ENCODE measurements around the gene ARSG.

The ARSG gene

GRCh38 chr17:68435876-68436842, 144.9 kb downstream of the ARSG start:
- CTCF ChIA-PET = interaction anchor here (0.6 to 5.7 kb wide), 43 partner anchors 8 to 1322 kb away, joined by 3 to 67 read pairs (median 4); partner anchors contain the start of gene PRKAR1A
- no peak overlapping the region for H3K27ac ChIP-seq (ENCODE audit: extremely low read depth, low read depth, low read length)
- peaks cover 4 to 7% of the 10 kb centered on the region in 2 experiments; a peak in 2 of 3 replicates for H3K36me3 ChIP-seq (ENCODE audit: control insufficient read depth in 2 of 2, insufficient read depth in 1 of 2, low read length in 2 of 2)
- POLR2A ChIA-PET = interaction anchor here (0.6 kb wide), 1 partner anchor 18 kb away, joined by 3 read pairs; no protein-coding TSS in a partner anchor
- H3K9me3 ChIP-seq (ENCODE audit: control insufficient read depth, insufficient read depth, low read depth, low read length) = no peaks in the 10 kb centered on the region
- peaks cover 6% of the 10 kb centered on the region for H3K4me1 ChIP-seq (ENCODE audit: control insufficient read depth, insufficient read depth, low read length)
- TF ChIP-seq ZNF24 (tag by site-specific recombination; IDR thresholded peaks at IDR 0.05) (0 out of 2 replicates have a peak, but pooled peaks have one; percentile 41), ZNF654 (tag by site-specific recombination; IDR thresholded peaks at IDR 0.05; ENCODE audit: low read depth) (peak; percentile 97), EGR2 (tag by site-specific recombination; IDR thresholded peaks at IDR 0.05; ENCODE audit: low read depth) (0 out of 2 replicates have a peak, but pooled peaks have one; percentile 7), ZNF776 (tag by site-specific recombination; IDR thresholded peaks at IDR 0.05; ENCODE audit: borderline replicate concordance) (no peak), GLIS1 (tag by site-specific recombination; IDR thresholded peaks at IDR 0.05) (0 out of 2 replicates have a peak, but pooled peaks have one; percentile 12), ZBTB17 (tag by site-specific recombination; IDR thresholded peaks at IDR 0.05) (peak; percentile 41; the same call in 1 of the 2 replicates), ZNF473 (tag by site-specific recombination; IDR thresholded peaks at IDR 0.05) (no peak), ZNF660 (tag by site-specific recombination; IDR thresholded peaks at IDR 0.05) (peak; percentile 52; the same call in 1 of the 2 replicates), ZNF10 (tag by site-specific recombination; IDR thresholded peaks at IDR 0.05) (peak; percentile 50; the same call in 1 of the 2 replicates), ZNF404 (tag by site-specific recombination; IDR thresholded peaks at IDR 0.05) (no peak), SP7 (tag by site-specific recombination; IDR thresholded peaks at IDR 0.05) (peak; percentile 28; the same call in 1 of the 2 replicates), CTCF (tag by site-specific recombination; IDR thresholded peaks at IDR 0.05) (peak; percentile 79), ZNF391 (tag by site-specific recombination; IDR thresholded peaks at IDR 0.05; ENCODE audit: borderline replicate concordance, low read depth) (0 out of 2 replicates have a peak, but pooled peaks have one; percentile 22)
- no peak overlapping the region for H3K4me3 ChIP-seq (ENCODE audit: low read depth, low read length)

GRCh38 chr17:68437979-68438822, 146.9 kb downstream of the ARSG start:
- CTCF ChIA-PET = interaction anchor here (0.6 to 5.7 kb wide), 12 partner anchors 10 to 939 kb away, joined by 3 to 67 read pairs (median 6); no protein-coding TSS in a partner anchor
- Histone ChIP-seq H3K4me1 (ENCODE audit: control insufficient read depth, insufficient read depth, low read length) (peaks cover 11% of the 10 kb centered on the region), H3K27ac (ENCODE audit: extremely low read depth, low read depth, low read length) (no peak overlapping the region), H3K4me3 (ENCODE audit: low read depth, low read length) (no peak overlapping the region), H3K36me3 (ENCODE audit: control insufficient read depth in 2 of 2, insufficient read depth in 1 of 2, low read length in 2 of 2) (peaks cover 2 to 7% of the 10 kb centered on the region in 2 experiments; a peak in 2 of 3 replicates), H3K9me3 (ENCODE audit: control insufficient read depth, insufficient read depth, low read depth, low read length) (no peaks in the 10 kb centered on the region)
- POLR2A ChIA-PET = no interaction called here
- no peak for TF ChIP-seq BCL6B (tag by site-specific recombination; IDR thresholded peaks at IDR 0.05)
- no peak for TF ChIP-seq ZNF341 (tag by site-specific recombination; IDR thresholded peaks at IDR 0.05; ENCODE audit: low read depth)
- no peak for TF ChIP-seq ZBTB26 (tag by site-specific recombination; optimal IDR thresholded peaks at IDR 0.05)
- no peak for TF ChIP-seq HOXD13 (CRISPR knock-in tag; IDR thresholded peaks at IDR 0.05; ENCODE audit: borderline replicate concordance)
- no peak for TF ChIP-seq ZNF423 (tag by site-specific recombination; IDR thresholded peaks at IDR 0.05)
- TF ChIP-seq ZBTB49 (tag by site-specific recombination; IDR thresholded peaks at IDR 0.05; ENCODE audit: low read depth) = no peak
- no peak for TF ChIP-seq GLI4 (tag by site-specific recombination; IDR thresholded peaks at IDR 0.05)
- TF ChIP-seq ZNF529 (tag by site-specific recombination; IDR thresholded peaks at IDR 0.05; ENCODE audit: insufficient replicate concordance) = no peak
- TF ChIP-seq ZNF140 (tag by site-specific recombination; IDR thresholded peaks at IDR 0.05) = no peak
- TF ChIP-seq ZNF2 (tag by site-specific recombination; IDR thresholded peaks at IDR 0.05) = no peak
